ENCODE results near the gene RABEP1.
A peak's percentile ranks its signal among the peaks of the same experiment; 100 is the strongest.
"Not testable (repeated sequence)": the region's sequence is repeated elsewhere in the genome, so short reads cannot be mapped to it uniquely, and the experiment has no call there.

Gene RABEP1

DNA sequence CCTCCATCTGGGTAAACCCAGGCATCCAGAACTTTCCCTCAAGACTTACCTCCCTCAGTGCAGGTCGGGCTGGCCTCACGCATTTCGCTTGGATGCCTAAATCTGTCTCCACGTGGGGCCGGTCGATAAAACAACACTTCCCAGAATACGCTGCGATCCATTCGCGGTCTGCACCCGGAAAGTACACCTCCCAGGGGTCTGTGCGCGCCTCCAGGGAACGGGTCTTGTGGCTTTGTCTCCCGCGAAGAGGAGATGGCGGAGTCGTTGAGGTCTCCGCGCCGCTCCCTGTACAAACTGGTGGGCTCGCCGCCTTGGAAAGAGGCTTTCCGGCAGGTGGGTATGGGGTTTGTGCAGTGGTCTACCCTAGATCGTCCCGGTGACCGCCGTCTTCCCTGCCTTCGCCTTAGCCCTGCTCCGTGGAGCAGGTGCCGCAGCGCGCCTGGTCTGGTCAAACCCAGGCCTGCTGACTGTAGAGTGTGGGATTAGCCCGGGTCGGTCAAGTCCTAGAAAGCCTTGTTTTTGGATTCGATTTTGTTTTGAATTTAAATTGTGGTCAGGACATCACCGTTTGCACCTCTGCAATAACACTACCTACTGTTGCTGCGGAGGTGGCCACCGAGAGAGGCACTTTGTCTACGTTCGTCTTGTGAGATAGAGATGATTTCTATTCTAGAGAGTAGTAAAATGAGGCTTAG lies 138.0 kb downstream of the RABEP1 start, which contains the start of gene RPAIN:
Gene RPAIN, plus strand, starts transcription at position 224 of the 695 bp plus-strand sequence. Its CDS starts 29 bp downstream, at position 253.
- DNase-seq (ENCODE audit: low read depth in 1 of 2, low spot score in 1 of 2), result peak; percentile 76 to 87

DNA sequence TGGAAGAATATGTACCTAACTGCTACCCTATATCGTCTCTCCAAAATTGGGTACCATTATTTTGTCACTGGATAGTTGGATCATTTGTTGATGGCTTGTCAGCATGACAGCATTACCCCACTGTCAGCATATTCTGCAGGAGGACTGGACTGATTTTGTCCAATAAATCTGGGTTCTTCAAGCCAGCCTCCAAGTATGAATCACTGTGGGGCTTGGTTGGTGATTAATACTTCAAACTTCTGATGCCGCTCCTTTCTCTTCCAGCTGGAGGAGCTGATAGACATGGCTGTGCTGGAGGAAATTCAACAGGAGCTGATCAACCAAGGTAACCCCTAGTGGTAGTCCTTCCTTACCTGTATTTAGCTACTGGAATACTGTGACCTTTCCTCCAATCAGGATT lies 140.4 kb downstream of the RABEP1 start:
- DNase-seq (ENCODE audit: low read depth in 1 of 2, low spot score in 1 of 2), result no peak

DNA sequence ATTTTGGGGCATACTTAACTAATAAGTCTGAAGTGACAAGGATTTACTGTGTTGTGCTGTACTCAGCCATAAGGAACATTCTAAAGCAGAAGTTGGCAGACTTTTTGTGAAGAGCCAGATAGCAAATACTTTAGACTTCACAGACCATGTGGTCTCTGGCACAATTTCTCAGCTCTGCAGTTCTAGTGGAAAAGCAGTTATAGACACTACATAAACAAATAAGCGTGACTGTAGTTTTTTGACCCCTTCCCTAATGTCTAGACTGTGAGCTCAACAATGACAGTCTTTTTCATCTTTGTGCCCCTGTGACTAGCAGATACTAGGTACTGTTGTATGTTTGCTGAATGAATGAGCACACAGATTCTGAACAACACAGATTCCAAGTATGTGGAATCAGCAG lies 142.8 kb downstream of the RABEP1 start:
- no peak for DNase-seq (ENCODE audit: low read depth in 1 of 2, low spot score in 1 of 2)

DNA sequence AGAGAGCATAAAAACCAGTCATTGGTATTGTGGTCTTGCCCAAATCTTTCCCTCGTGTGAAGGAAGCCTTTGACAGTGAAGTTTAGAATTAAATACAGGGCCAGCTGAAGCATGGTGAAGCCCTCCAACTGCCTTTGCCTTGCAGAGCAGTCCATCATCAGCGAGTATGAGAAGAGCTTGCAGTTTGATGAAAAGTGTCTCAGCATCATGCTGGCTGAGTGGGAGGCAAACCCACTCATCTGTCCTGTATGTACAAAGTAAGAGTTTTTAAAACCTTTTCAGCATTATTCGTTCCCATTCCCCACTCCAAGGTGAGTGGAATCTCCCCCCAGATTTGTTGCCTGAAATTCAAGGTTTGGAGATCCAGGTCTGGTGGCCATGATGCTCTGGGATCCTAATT lies 143.7 kb downstream of the RABEP1 start:
- DNase-seq (ENCODE audit: low read depth in 1 of 2, low spot score in 1 of 2), result no peak

DNA sequence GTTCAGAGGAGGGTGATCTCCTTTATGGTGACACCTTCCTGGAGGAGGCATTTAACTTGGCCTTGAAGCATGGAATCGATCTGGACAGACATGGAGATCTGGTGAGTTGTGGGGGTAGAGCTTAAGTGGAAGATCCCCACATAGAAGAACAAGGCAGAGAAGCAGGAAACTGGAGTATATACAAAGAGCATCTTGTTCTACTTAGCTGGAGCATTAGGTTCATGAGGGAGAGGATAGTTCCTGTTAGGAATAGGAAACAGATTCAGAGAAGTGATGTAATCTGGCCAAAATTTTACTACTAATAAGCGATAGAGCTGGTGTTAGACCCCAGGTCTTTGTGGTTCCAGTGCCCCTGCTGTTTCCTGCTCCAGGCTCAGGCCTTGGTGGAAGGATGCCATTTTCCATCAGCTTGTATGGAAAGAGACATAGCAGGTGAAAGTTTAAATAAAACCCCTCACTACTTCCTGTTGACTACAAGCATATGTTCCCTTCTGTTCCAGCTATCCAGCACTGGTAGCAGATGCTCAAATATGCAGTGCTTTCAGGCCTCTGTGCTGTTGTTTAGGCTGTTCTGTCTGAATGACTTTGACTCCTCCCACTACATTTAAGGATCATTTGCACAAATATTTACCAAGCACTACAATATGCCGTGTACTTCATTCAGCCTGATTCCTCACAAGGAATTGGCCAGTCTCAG lies 147.3 kb downstream of the RABEP1 start:
- no peak for DNase-seq (ENCODE audit: low read depth in 1 of 2, low spot score in 1 of 2)

DNA sequence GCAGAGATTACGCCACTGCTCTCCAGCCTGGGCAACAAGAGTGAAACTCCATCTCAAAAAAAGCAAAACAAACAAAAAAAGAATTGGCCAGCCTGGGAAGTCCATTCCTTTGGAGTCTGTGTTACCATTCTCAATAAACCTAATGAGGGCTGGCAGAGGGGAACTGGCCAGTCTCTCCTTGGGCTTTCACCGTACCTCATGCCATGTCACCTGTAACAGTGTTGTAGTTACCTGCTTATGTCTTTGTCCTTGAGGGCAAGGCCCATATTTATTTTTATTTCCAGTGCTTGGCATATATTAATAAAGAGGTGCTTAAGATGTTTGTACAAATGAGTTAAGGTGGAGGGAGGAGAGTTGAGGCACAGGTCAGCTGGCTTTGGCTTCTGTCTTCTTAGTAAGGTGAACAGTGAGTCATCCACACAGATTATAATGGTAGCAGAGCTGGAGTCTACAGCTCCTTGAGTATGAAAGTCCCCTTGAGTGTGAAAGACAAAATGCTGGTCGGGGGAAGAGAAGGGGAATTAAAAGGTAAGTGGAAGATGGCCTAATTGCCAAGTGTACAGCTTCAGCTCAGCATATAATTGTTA lies 148.4 kb downstream of the RABEP1 start:
- DNase-seq (ENCODE audit: low read depth in 1 of 2, low spot score in 1 of 2), result no peak

DNA sequence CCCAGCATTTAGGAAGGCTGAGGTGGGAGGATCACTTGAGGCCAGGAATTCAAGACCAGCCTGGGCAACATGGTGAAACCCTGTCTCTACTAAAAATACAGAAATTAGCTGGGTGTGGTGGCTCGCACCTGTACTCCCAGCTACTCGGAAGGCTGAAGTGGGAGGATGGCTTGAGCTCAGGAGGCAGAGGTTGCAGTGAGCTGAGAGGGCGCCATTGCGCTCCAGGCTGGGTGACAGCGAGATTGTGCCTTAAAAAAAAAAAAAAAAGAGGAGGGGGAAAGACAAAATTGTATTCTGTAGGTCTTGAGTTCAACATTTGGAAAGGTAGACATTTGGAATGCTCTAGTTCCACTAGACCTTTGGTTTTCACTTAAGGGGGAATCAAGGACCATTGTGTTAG lies 149.2 kb downstream of the RABEP1 start:
- DNase-seq (ENCODE audit: low read depth in 1 of 2, low spot score in 1 of 2), result not testable (repeated sequence)

DNA sequence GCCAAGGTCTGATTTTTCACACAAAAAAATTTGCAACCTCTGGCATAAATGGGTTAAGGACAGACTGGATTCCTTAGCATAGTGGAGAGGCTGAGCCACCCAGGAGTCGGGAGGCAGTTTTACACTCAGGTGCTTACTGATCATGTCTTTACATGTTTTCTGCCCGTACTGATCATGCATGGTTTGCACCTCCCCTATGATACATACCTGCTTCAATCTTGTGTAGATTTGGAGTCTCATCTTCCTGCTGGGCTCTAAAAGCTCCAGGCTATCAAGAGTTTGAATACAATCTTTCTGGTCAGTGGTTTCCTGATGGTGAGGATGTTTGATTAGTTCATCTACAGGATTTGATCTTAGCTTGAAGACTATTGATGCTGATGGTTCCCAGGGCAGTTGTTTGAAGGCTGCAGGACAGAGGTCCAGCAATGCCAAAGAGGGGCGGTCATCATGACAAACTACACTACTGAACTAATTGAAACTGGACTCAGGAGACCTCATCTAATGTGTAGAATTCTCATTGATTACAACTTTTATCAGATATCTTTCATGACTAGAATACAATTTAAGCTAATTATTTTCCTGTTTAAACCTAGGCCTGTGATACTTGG lies 150.0 kb downstream of the RABEP1 start:
- no peak for DNase-seq (ENCODE audit: low read depth in 1 of 2, low spot score in 1 of 2)

DNA sequence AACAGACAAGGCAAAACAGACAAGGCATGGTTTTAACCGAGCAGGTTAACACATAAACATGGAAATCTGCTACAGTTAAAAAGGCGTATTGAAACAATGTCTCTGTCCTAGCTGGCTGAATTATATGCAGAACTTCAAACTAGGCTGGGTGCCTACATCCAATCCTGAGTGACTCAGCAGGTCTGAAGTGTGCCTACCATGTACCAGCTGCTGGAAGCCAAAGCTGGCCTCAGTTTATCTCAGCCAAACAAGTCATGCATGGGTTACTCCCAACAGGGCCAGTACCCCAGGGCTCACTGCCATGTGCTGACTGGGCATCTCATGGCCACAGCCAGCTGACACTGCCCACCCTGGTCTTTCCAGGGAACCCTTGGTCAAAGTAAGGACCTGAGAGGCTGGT lies 152.9 kb downstream of the RABEP1 start:
- no peak for DNase-seq (ENCODE audit: low read depth in 1 of 2, low spot score in 1 of 2)

Data from activated CD4-positive, alpha-beta T cell treated with anti-CD3 and anti-CD28 coated beads, Interleukin-2, amount 50 U/mL, for 24 hours (primary cell).